ENCODE measurements around the gene ISL1. TPM values are rescaled to one million over a fixed set of nuclear protein-coding genes. Genes with fewer than 3 reads are reported as not detected.

ISL1 gene
- total RNA-seq, 1 experiment from 2014 or later, result 1.3 TPM

DNA sequence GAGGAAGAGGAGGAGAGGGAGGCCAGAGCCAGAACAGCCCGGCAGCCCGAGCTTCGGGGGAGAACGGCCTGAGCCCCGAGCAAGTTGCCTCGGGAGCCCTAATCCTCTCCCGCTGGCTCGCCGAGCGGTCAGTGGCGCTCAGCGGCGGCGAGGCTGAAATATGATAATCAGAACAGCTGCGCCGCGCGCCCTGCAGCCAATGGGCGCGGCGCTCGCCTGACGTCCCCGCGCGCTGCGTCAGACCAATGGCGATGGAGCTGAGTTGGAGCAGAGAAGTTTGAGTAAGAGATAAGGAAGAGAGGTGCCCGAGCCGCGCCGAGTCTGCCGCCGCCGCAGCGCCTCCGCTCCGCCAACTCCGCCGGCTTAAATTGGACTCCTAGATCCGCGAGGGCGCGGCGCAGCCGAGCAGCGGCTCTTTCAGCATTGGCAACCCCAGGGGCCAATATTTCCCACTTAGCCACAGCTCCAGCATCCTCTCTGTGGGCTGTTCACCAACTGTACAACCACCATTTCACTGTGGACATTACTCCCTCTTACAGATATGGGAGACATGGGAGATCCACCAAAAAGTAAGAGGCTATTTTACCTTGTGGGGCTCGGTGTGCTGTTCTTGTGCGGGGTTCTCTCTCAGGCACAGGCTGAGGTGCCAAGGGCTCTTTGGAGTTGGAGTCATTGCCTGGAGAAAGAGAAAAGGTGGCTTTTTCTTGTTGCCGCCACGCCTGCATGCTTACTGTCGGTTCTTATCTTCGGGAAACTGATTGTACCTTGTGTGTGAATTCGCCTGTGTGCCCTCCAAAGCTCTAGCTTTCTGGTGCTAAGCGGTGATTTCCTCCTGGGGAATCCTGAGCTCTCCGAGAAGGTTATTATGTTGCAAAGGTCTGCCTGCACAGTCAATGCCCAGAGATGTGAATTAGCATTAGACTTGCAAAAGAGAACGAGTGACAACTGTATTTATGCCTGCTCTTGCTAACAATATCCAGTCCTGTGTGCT lies at the start of gene ISL1 (continued):
- TF ChIP-seq CBX3 (IDR thresholded peaks at IDR 0.05; ENCODE audit: low read depth) (no peak), ELF1 (IDR thresholded peaks at IDR 0.05; ENCODE audit: borderline replicate concordance, low read depth) (no peak), ATF3 (IDR thresholded peaks at IDR 0.05) (no peak), POLR2A (IDR thresholded peaks at IDR 0.05; ENCODE audit: borderline replicate concordance, extremely low read depth, insufficient read depth, insufficient read length) (peak; percentile 44), RAD21 (IDR thresholded peaks at IDR 0.05; ENCODE audit: low read depth) (no peak), TCF7L2 (IDR thresholded peaks at IDR 0.05; ENCODE audit: borderline replicate concordance, extremely low read depth, insufficient read depth, insufficient read length) (peak; percentile 70), EZH2phosphoT487 (IDR thresholded peaks at IDR 0.05; ENCODE audit: borderline replicate concordance) (no peak)

GRCh38 chr5:51336878-51337277 lies 46.4 kb upstream of the ISL1 start:
- no peaks in the 10 kb centered on the region for H3K9me2 ChIP-seq (ENCODE audit: insufficient read depth)
- H4K20me1 ChIP-seq (ENCODE audit: insufficient read depth), result no peaks in the 10 kb centered on the region
- intact Hi-C loops (cut with micrococcal nuclease), result no loop called here
- H3K4me1 ChIP-seq (ENCODE audit: control insufficient read depth in 1 of 2, insufficient read depth in 2 of 2, low read length in 2 of 2), result no peaks in the 10 kb centered on the region
- no peaks in the 10 kb centered on the region for H3K79me2 ChIP-seq (ENCODE audit: insufficient read depth, low read length)
- POLR2A ChIA-PET, result no interaction called here
- CTCF ChIA-PET, result no interaction called here
- ATAC-seq (no peak), DNase-seq (ENCODE audit: low read depth, low spot score) (no peak)
- TF ChIP-seq SIN3A (IDR thresholded peaks at IDR 0.05; ENCODE audit: low read depth) (no peak), SRF (IDR thresholded peaks at IDR 0.05; ENCODE audit: low read depth) (no peak), JUND (IDR thresholded peaks at IDR 0.05) (no peak), ELF1 (IDR thresholded peaks at IDR 0.05; ENCODE audit: borderline replicate concordance, low read depth) (no peak), FOSL1 (IDR thresholded peaks at IDR 0.05; ENCODE audit: low read depth) (no peak), EGR1 (IDR thresholded peaks at IDR 0.05; ENCODE audit: low read depth) (no peak), RAD21 (IDR thresholded peaks at IDR 0.05; ENCODE audit: low read depth) (no peak), EZH2phosphoT487 (IDR thresholded peaks at IDR 0.05; ENCODE audit: borderline replicate concordance) (no peak), POLR2AphosphoS5 (IDR thresholded peaks at IDR 0.05; ENCODE audit: low read depth, low read length) (no peak), POLR2A (IDR thresholded peaks at IDR 0.05; ENCODE audit: borderline replicate concordance, extremely low read depth, insufficient read depth, insufficient read length) (no peak), ZNF274 (IDR thresholded peaks at IDR 0.05; ENCODE audit: low read depth, low read length) (no peak), ZBTB33 (IDR thresholded peaks at IDR 0.05; ENCODE audit: extremely low read depth, insufficient replicate concordance, low read length) (no peak), TCF7L2 (IDR thresholded peaks at IDR 0.05; ENCODE audit: borderline replicate concordance, extremely low read depth, insufficient read depth, insufficient read length) (no peak), ATF3 (IDR thresholded peaks at IDR 0.05) (no peak), ZFX (IDR thresholded peaks at IDR 0.05) (no peak)
- H3K27ac ChIP-seq (ENCODE audit: low read depth, low read length), result no peak overlapping the region
- H3K9ac ChIP-seq (ENCODE audit: low read length), result no peak overlapping the region
- H3K27me3 ChIP-seq (ENCODE audit: insufficient read depth, low read length), result no peaks in the 10 kb centered on the region
- no TSS peak for BruUV-seq (replicated peaks)
- RAD21 ChIA-PET (ENCODE audit: low non-redundant PET in 1 of 2, low total read pairs in 2 of 2, uncharacterized antibody in 2 of 2, unreplicated experiment in 2 of 2), result no interaction called here
- no peak overlapping the region for H2AFZ ChIP-seq (ENCODE audit: low read depth, low read length, poor library complexity, severe bottlenecking)
- H3K9me3 ChIP-seq (ENCODE audit: control insufficient read depth in 1 of 2, insufficient read depth in 1 of 2, low read depth in 1 of 2, low read length in 2 of 2), result no peaks in the 10 kb centered on the region; a peak in 1 of 4 replicates
- no peak overlapping the region for H3K4me2 ChIP-seq (ENCODE audit: low read length)
- no peak overlapping the region for H3K4me3 ChIP-seq (replicated peaks in 1 of 2; ENCODE audit: low read depth in 1 of 2, low read length in 2 of 2)
- H3K36me3 ChIP-seq (ENCODE audit: control insufficient read depth in 1 of 2, insufficient read depth in 2 of 2, low read length in 2 of 2), result no peaks in the 10 kb centered on the region

All from HCT116 (cell line).